Effector memory CD8-positive, alpha-beta T cell (primary cell): ENCODE measurements around the gene AATF.

ENCODE experiments used
- ATAC-seq: fragments of 150-1000 bp; cut with Tn5 transposase; replicated peaks from 2 replicates; pipeline ENCODE4 v1.10.0; 2021; ENCODE audit warnings: mild to moderate bottlenecking, moderate library complexity
- DNase-seq, 3 experiments: peaks; one replicate each; pipeline ENCODE4 v3.0.0; 2021
- H3K27ac Mint-ChIP-seq, 2 donors: one replicate each; pipeline ENCODE4 v1.8.0; 2022; ENCODE audit warnings: mild to moderate bottlenecking in 2 of 2, mixed read lengths in 2 of 2, moderate library complexity in 2 of 2
- H3K27me3 Mint-ChIP-seq, 2 donors: one replicate each; pipeline ENCODE4 v1.8.0; 2022; ENCODE audit warnings: mixed read lengths in 2 of 2
- H3K36me3 Mint-ChIP-seq: one replicate; pipeline ENCODE4 v1.8.0; 2022; ENCODE audit warnings: mild to moderate bottlenecking, moderate library complexity, mixed read lengths; ENCODE audit not compliant: insufficient read depth
- H3K4me1 Mint-ChIP-seq, 2 donors: one replicate each; pipeline ENCODE4 v1.8.0; 2022; ENCODE audit warnings: low read depth in 2 of 2, mixed read lengths in 2 of 2
- H3K4me3 Mint-ChIP-seq, 2 donors: one replicate each; pipeline ENCODE4 v1.8.0; 2022; ENCODE audit warnings: mild to moderate bottlenecking in 2 of 2, mixed read lengths in 2 of 2, moderate library complexity in 2 of 2
- H3K9me3 Mint-ChIP-seq, 2 donors: one replicate each; pipeline ENCODE4 v1.8.0; 2022; ENCODE audit warnings: mixed read lengths in 2 of 2

Gene AATF

GRCh38 chr17:36993227-36993626 lies 44.5 kb downstream of the AATF start:
- no peaks in the 10 kb centered on the region for H3K27me3 Mint-ChIP-seq
- peaks cover 76% of the 10 kb centered on the region for H3K36me3 Mint-ChIP-seq
- peak overlapping the region in 1 of 2 donors; percentile 62 for H3K27ac Mint-ChIP-seq

GRCh38 chr17:36994438-36994837 lies 45.7 kb downstream of the AATF start:
- no peak overlapping the region for H3K27ac Mint-ChIP-seq
- no peaks in the 10 kb centered on the region for H3K27me3 Mint-ChIP-seq
- ATAC-seq (no peak), DNase-seq (no peak)
- H3K4me1 Mint-ChIP-seq: peaks cover 3 to 13% of the 10 kb centered on the region in 2 donors
- no peak overlapping the region for H3K4me3 Mint-ChIP-seq
- peaks cover under 1 to 2% of the 10 kb centered on the region in 2 donors for H3K9me3 Mint-ChIP-seq
- H3K36me3 Mint-ChIP-seq: peaks cover 72% of the 10 kb centered on the region

More at GRCh38 chr17:36993227-36993626, 44.5 kb downstream of the AATF start:
- Mint-ChIP-seq H3K4me3 (no peak overlapping the region), H3K9me3 (no peaks in the 10 kb centered on the region), H3K4me1 (peaks cover 2 to 14% of the 10 kb centered on the region in 2 donors)
- ATAC-seq (no peak), DNase-seq (no peak)

GRCh38 chr17:36999471-36999870 lies 50.7 kb downstream of the AATF start:
- ATAC-seq (no peak), DNase-seq (no peak)
- Mint-ChIP-seq H3K27me3 (no peaks in the 10 kb centered on the region), H3K4me1 (peaks cover 3 to 17% of the 10 kb centered on the region in 2 donors), H3K9me3 (peaks cover 14 to 19% of the 10 kb centered on the region in 2 donors), H3K27ac (peak overlapping the region in 1 of 2 donors; percentile 52), H3K36me3 (peaks cover 47% of the 10 kb centered on the region), H3K4me3 (no peak overlapping the region)

- Mint-ChIP-seq H3K36me3 (peaks cover 18% of the 10 kb centered on the region), H3K27me3 (no peaks in the 10 kb centered on the region), H3K4me3 (no peak overlapping the region), H3K4me1 (peaks cover 3 to 19% of the 10 kb centered on the region in 2 donors), H3K27ac (peak overlapping the region in 1 of 2 donors; percentile 54), H3K9me3 (no peaks in the 10 kb centered on the region)
- no peak for DNase-seq
- no peak for ATAC-seq
These were observed 68.0 kb downstream of the AATF start for GRCh38 chr17:37016780-37017179.

- peaks cover 18% of the 10 kb centered on the region for H3K36me3 Mint-ChIP-seq
- H3K4me1 Mint-ChIP-seq: peaks cover 3 to 19% of the 10 kb centered on the region in 2 donors
- peak overlapping the region in 1 of 2 donors; percentile 54 for H3K27ac Mint-ChIP-seq
- DNase-seq: no peak
- ATAC-seq: no peak
- no peaks in the 10 kb centered on the region for H3K9me3 Mint-ChIP-seq
- H3K4me3 Mint-ChIP-seq: no peak overlapping the region
- H3K27me3 Mint-ChIP-seq: no peaks in the 10 kb centered on the region
These were observed 68.7 kb downstream of the AATF start for GRCh38 chr17:37017404-37017803.

GRCh38 chr17:37019117-37019740 lies 70.5 kb downstream of the AATF start:
- DNase-seq (no peak), ATAC-seq (no peak)
- H3K4me3 Mint-ChIP-seq: no peak overlapping the region
- H3K36me3 Mint-ChIP-seq: peaks cover 18% of the 10 kb centered on the region
- no peaks in the 10 kb centered on the region for H3K9me3 Mint-ChIP-seq
- no peak overlapping the region for H3K27ac Mint-ChIP-seq
- no peaks in the 10 kb centered on the region for H3K27me3 Mint-ChIP-seq
- H3K4me1 Mint-ChIP-seq: peaks cover 0 to 15% of the 10 kb centered on the region in 2 donors

- Mint-ChIP-seq H3K27ac (no peak overlapping the region), H3K27me3 (no peaks in the 10 kb centered on the region), H3K36me3 (peaks cover 22% of the 10 kb centered on the region), H3K4me3 (no peak overlapping the region), H3K4me1 (peaks cover 0 to 16% of the 10 kb centered on the region in 2 donors), H3K9me3 (no peaks in the 10 kb centered on the region)
- DNase-seq (no peak), ATAC-seq (no peak)
These were observed 71.0 kb downstream of the AATF start for GRCh38 chr17:37019741-37020129.

GRCh38 chr17:37024181-37024637 lies 75.5 kb downstream of the AATF start:
- Mint-ChIP-seq H3K27me3 (no peaks in the 10 kb centered on the region), H3K27ac (peak overlapping the region; percentile 5 to 47), H3K4me3 (no peak overlapping the region), H3K9me3 (no peaks in the 10 kb centered on the region), H3K4me1 (peaks cover 10 to 25% of the 10 kb centered on the region in 2 donors), H3K36me3 (peaks cover 18% of the 10 kb centered on the region)
- DNase-seq: no peak
- ATAC-seq: no peak

GRCh38 chr17:37025238-37025637 lies 76.5 kb downstream of the AATF start:
- DNase-seq: no peak
- H3K4me3 Mint-ChIP-seq: no peak overlapping the region
- H3K4me1 Mint-ChIP-seq: peaks cover 10 to 25% of the 10 kb centered on the region in 2 donors
- no peaks in the 10 kb centered on the region for H3K9me3 Mint-ChIP-seq
- no peaks in the 10 kb centered on the region for H3K27me3 Mint-ChIP-seq
- ATAC-seq: no peak
- H3K27ac Mint-ChIP-seq: peak overlapping the region; percentile 5 to 47
- H3K36me3 Mint-ChIP-seq: peaks cover 11% of the 10 kb centered on the region

- Mint-ChIP-seq H3K27ac (peak overlapping the region; percentile 8 to 78), H3K36me3 (peaks cover 11% of the 10 kb centered on the region), H3K4me1 (peaks cover 10 to 25% of the 10 kb centered on the region in 2 donors), H3K4me3 (no peak overlapping the region), H3K27me3 (no peaks in the 10 kb centered on the region), H3K9me3 (no peaks in the 10 kb centered on the region)
- ATAC-seq (peak; percentile 59), DNase-seq (no peak)
These were observed 77.2 kb downstream of the AATF start for GRCh38 chr17:37025847-37026530.

- no peak overlapping the region for H3K4me3 Mint-ChIP-seq
- no peak overlapping the region for H3K27ac Mint-ChIP-seq
- H3K36me3 Mint-ChIP-seq: peaks cover 13% of the 10 kb centered on the region
- H3K4me1 Mint-ChIP-seq: peaks cover 10 to 25% of the 10 kb centered on the region in 2 donors
- no peaks in the 10 kb centered on the region for H3K9me3 Mint-ChIP-seq
- DNase-seq (no peak), ATAC-seq (no peak)
- H3K27me3 Mint-ChIP-seq: no peaks in the 10 kb centered on the region
These were observed 77.7 kb downstream of the AATF start for GRCh38 chr17:37026531-37026869.

- no peak overlapping the region for H3K4me3 Mint-ChIP-seq
- no peaks in the 10 kb centered on the region for H3K27me3 Mint-ChIP-seq
- no peak overlapping the region for H3K27ac Mint-ChIP-seq
- H3K36me3 Mint-ChIP-seq: peaks cover 16% of the 10 kb centered on the region
- DNase-seq (no peak), ATAC-seq (no peak)
- peaks cover 10 to 25% of the 10 kb centered on the region in 2 donors for H3K4me1 Mint-ChIP-seq
- no peaks in the 10 kb centered on the region for H3K9me3 Mint-ChIP-seq
These were observed 79.3 kb downstream of the AATF start for GRCh38 chr17:37028040-37028439.

GRCh38 chr17:37031493-37032083 lies 82.8 kb downstream of the AATF start:
- H3K9me3 Mint-ChIP-seq: no peaks in the 10 kb centered on the region
- no peaks in the 10 kb centered on the region for H3K27me3 Mint-ChIP-seq
- ATAC-seq (no peak), DNase-seq (no peak)
- no peak overlapping the region for H3K4me3 Mint-ChIP-seq
- H3K36me3 Mint-ChIP-seq: peaks cover 20% of the 10 kb centered on the region
- no peak overlapping the region for H3K27ac Mint-ChIP-seq
- no peaks in the 10 kb centered on the region for H3K4me1 Mint-ChIP-seq
